22Rv1 (cell line): ENCODE results near the gene TMEM9.

Source experiments
- H3K27ac ChIP-seq: fragments of 450-650 bp; 2 replicates; pipeline ENCODE4 v1.5.1; 2017
- ZFX ChIP-seq: fragments of 450-650 bp; IDR thresholded peaks from 2 replicates; pipeline ENCODE4 v1.6.1; 2017; ENCODE audit warnings: antibody characterized with exemption, borderline replicate concordance
- TF ChIP-seq, protein P1 (sequence below): fragments of 450-650 bp; IDR thresholded peaks from 2 replicates; pipeline ENCODE4 v1.5.1; 2017; ENCODE audit warnings: mild to moderate bottlenecking

Gene TMEM9

DNA sequence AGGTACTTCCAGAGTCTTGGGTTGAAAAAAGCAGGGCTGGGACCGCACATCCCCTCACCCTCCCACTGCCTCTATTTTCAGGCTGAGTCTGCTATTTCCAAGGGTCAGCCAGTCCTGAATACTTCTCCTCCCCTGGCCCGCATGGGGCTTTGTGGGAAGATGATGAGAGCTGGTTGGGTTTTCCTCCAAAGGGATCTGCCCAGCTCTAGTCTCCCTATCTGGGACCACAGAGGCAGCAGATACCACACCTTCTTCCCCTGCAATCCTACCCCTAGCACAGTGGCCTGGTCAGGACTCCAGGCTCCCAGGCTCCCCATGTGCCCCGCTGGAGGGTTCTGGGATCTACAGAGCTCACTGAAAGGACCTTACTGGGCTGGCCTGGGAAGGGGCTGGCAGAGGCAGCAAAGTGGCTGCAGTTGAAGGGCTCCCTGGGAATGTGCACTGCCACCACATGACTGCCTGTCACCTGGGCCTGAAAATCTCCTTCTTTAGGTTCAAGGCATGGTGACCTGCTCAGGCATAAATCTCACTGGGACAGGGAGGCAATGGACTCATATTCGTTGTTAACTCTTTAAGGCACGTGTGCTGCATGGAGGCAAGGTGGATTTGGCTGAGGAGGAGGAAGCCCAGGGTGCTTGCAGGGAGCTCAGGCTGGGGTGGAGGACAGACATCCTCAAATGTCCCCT is 55.1 kb downstream of the TMEM9 start:
- no peak for TF ChIP-seq ZFX
- TF ChIP-seq, protein P1, sequence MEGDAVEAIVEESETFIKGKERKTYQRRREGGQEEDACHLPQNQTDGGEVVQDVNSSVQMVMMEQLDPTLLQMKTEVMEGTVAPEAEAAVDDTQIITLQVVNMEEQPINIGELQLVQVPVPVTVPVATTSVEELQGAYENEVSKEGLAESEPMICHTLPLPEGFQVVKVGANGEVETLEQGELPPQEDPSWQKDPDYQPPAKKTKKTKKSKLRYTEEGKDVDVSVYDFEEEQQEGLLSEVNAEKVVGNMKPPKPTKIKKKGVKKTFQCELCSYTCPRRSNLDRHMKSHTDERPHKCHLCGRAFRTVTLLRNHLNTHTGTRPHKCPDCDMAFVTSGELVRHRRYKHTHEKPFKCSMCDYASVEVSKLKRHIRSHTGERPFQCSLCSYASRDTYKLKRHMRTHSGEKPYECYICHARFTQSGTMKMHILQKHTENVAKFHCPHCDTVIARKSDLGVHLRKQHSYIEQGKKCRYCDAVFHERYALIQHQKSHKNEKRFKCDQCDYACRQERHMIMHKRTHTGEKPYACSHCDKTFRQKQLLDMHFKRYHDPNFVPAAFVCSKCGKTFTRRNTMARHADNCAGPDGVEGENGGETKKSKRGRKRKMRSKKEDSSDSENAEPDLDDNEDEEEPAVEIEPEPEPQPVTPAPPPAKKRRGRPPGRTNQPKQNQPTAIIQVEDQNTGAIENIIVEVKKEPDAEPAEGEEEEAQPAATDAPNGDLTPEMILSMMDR, result no peak
- H3K27ac ChIP-seq, result no peak overlapping the region

GRCh38 chr1:201096977-201097856 is 57.1 kb downstream of the TMEM9 start:
- TF ChIP-seq, protein P1, result no peak
- TF ChIP-seq ZFX, result no peak
- H3K27ac ChIP-seq, result no peak overlapping the region

DNA sequence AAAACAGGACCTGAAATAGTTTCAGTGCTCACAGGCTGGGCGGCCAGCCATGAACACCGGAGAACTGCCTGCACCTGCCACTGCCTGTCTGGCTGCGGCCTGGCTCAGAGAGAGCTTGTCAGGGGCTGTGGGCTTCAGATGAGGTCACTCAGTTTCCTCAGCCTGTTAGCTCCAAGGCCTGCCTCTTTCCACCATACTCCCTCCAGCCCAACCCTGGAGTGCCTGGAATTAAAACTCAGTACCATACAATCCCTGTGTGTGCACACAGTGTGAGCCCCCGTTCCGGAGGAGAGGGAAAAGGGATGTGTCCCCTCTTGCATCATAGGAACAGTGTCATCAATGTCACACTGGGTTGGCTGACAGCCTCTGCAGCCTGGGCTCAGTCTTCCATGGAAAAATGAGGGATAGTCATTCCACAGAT is 58.2 kb downstream of the TMEM9 start:
- no peak for TF ChIP-seq ZFX
- no peak overlapping the region for H3K27ac ChIP-seq

GRCh38 chr1:201095581-201095980 is 58.7 kb downstream of the TMEM9 start:
- H3K27ac ChIP-seq, result no peak overlapping the region
- TF ChIP-seq ZFX, result no peak
- TF ChIP-seq, protein P1, result no peak

- TF ChIP-seq, protein P1, result no peak
- no peak for TF ChIP-seq ZFX
- H3K27ac ChIP-seq, result no peak overlapping the region
These were observed 59.4 kb downstream of the TMEM9 start for GRCh38 chr1:201094832-201095231.

DNA sequence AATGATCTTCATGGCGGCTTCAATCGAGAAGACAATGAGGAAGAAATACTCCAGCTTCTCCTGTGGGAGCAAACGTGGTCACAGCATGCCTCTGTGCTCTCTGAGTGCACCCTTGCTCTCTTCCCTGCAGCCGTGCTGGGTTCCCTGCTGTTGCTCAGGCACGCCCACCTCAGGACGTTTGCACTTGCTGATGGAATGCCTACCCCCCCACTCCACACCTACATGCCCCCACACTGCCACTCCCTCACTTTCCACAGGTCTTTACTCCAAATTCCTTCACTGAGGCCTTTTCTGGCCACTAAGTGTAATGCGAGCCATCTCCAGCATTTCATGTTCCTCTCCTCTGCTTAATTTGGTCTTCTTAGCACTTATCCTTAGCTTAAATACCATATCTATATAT is 60.3 kb downstream of the TMEM9 start:
- TF ChIP-seq, protein P1, result no peak
- TF ChIP-seq ZFX, result no peak
- no peak overlapping the region for H3K27ac ChIP-seq

DNA sequence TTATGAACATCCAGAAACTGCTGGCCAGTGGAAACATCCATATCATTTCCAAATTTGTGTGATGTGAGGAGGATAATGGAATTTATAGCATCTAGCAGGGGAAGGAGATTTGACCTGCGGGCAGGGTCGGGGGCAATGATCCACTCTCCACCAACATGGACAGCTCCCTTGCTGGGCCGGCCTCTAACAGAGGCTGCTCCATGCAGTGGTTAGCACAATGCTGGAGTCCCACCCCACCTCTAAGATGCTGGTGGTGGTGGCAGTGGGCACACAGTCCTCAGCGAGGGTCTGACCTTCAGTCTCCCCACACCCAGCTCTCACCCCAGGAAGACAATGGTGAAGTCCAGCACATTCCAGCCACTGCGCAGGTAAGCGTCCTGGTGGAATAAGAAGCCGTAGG is 60.7 kb downstream of the TMEM9 start:
- H3K27ac ChIP-seq, result no peak overlapping the region
- TF ChIP-seq, protein P1, result no peak
- TF ChIP-seq ZFX, result no peak
